HEK293 (cell line): ENCODE results near the gene DTL.

Experiments
- CTCF ChIA-PET: fragments of 350-600 bp; formaldehyde crosslinking; extraction: SDS; loops from one replicate; lab custom pipeline; 2021; ENCODE audit warnings: antibody characterized with exemption; lab: Yijun Ruan, JAX
- POLR2A ChIA-PET: fragments of 300-600 bp; formaldehyde crosslinking; extraction: SDS; loops from one replicate; lab custom pipeline; 2020; ENCODE audit warnings: antibody characterized with exemption, inconsistent platforms; lab: Yijun Ruan, JAX
- H3K27ac ChIP-seq: fragments of 200-500 bp; sonication (Bioruptor generic); 2 replicates; pipeline ENCODE4 v1.5.1; 2014; ENCODE audit warnings: low read depth, low read length, control low read depth, inconsistent platforms; ENCODE audit errors: extremely low read depth
- H3K36me3 ChIP-seq, 2 experiments: fragments of 200-500 bp in 1 of 2; sonication (Bioruptor generic) in 1 of 2; 1 replicate in 1 of 2; 2 replicates in 1 of 2; pipeline ENCODE4 v1.5.1; 2014 to 2017; ENCODE audit warnings: inconsistent platforms in 2 of 2, low read length in 2 of 2; ENCODE audit not compliant: control insufficient read depth in 2 of 2, insufficient read depth in 1 of 2
- H3K4me1 ChIP-seq: fragments of 200-500 bp; sonication (Bioruptor generic); 2 replicates; pipeline ENCODE4 v1.5.1; 2014; ENCODE audit warnings: mild to moderate bottlenecking, low read length, inconsistent platforms; ENCODE audit not compliant: control insufficient read depth, insufficient read depth
- H3K4me3 ChIP-seq: 2 replicates; pipeline ENCODE4 v1.5.1; 2011; ENCODE audit warnings: low read depth, mild to moderate bottlenecking, control low read depth, low read length, moderate library complexity
- H3K9me3 ChIP-seq: fragments of 200-500 bp; sonication (Bioruptor generic); 2 replicates; pipeline ENCODE4 v1.5.1; 2014; ENCODE audit warnings: low read depth, low read length, inconsistent platforms; ENCODE audit not compliant: control insufficient read depth, insufficient read depth
- BCL11B ChIP-seq: fragments of 450-650 bp; formaldehyde crosslinking; IDR thresholded peaks from 2 replicates; pipeline ENCODE4 v1.5.1; 2016; ENCODE audit warnings: low read depth, missing biosample characterization, missing genetic modification characterization
- ELK4 ChIP-seq: IDR thresholded peaks from 2 replicates; pipeline ENCODE4 v1.6.1; 2011; ENCODE audit warnings: mild to moderate bottlenecking, low read depth, low read length, borderline replicate concordance
- GLI2 ChIP-seq: fragments of 450-650 bp; formaldehyde crosslinking; IDR thresholded peaks from 2 replicates; pipeline ENCODE4; 2017; ENCODE audit warnings: missing biosample characterization, missing genetic modification characterization, low read depth, borderline replicate concordance
- MEIS1 ChIP-seq: sonication (generic); formaldehyde crosslinking; IDR thresholded peaks from 2 replicates; pipeline ENCODE4 v1.8.1; 2022; ENCODE audit warnings: missing genetic modification reagents, mild to moderate bottlenecking, borderline replicate concordance
- SCRT1 ChIP-seq: fragments of 450-650 bp; formaldehyde crosslinking; IDR thresholded peaks from 2 replicates; pipeline ENCODE4 v1.5.1; 2016; ENCODE audit warnings: missing biosample characterization, missing genetic modification characterization, borderline replicate concordance
- ZBTB8A ChIP-seq: fragments of 450-650 bp; formaldehyde crosslinking; IDR thresholded peaks from 2 replicates; pipeline ENCODE4 v1.5.1; 2016; ENCODE audit warnings: missing biosample characterization, missing genetic modification characterization
- ZFP3 ChIP-seq: fragments of 450-650 bp; formaldehyde crosslinking; IDR thresholded peaks from 2 replicates; pipeline ENCODE4 v1.5.1; 2016; ENCODE audit warnings: low read depth, missing biosample characterization, missing genetic modification characterization
- ZFP41 ChIP-seq: fragments of 450-650 bp; formaldehyde crosslinking; IDR thresholded peaks from 2 replicates; pipeline ENCODE4 v1.5.1; 2016; ENCODE audit warnings: missing biosample characterization, missing genetic modification characterization, borderline replicate concordance
- ZFP69B ChIP-seq: fragments of 450-650 bp; formaldehyde crosslinking; IDR thresholded peaks from 2 replicates; pipeline ENCODE4 v1.5.1; 2016; ENCODE audit warnings: missing biosample characterization, missing genetic modification characterization
- ZNF211 ChIP-seq: fragments of 450-650 bp; formaldehyde crosslinking; IDR thresholded peaks from 2 replicates; pipeline ENCODE4 v1.5.1; 2016; ENCODE audit warnings: low read depth, missing biosample characterization, missing genetic modification characterization
- ZNF513 ChIP-seq: fragments of 450-650 bp; IDR thresholded peaks from 2 replicates; pipeline ENCODE4 v1.5.1; 2018; ENCODE audit warnings: missing biosample characterization, missing genetic modification characterization
- ZNF660 ChIP-seq: fragments of 450-650 bp; IDR thresholded peaks from 2 replicates; pipeline ENCODE4 v1.5.1; 2018; ENCODE audit warnings: missing biosample characterization, mild to moderate bottlenecking, missing genetic modification characterization
- ZNF76 ChIP-seq: fragments of 450-650 bp; formaldehyde crosslinking; IDR thresholded peaks from 2 replicates; pipeline ENCODE4; 2016; ENCODE audit warnings: low read depth, missing biosample characterization, missing genetic modification characterization, borderline replicate concordance
- ZNF768 ChIP-seq: fragments of 450-650 bp; formaldehyde crosslinking; IDR thresholded peaks from 2 replicates; pipeline ENCODE4 v1.5.1; 2018; ENCODE audit warnings: missing biosample characterization, mild to moderate bottlenecking, missing genetic modification characterization
- ZXDB ChIP-seq: fragments of 450-650 bp; formaldehyde crosslinking; IDR thresholded peaks from 2 replicates; pipeline ENCODE4 v1.5.1; 2016; ENCODE audit warnings: missing biosample characterization, missing genetic modification characterization
- TF ChIP-seq, protein P1 (sequence below): fragments of 450-650 bp; formaldehyde crosslinking; IDR thresholded peaks from 2 replicates; pipeline ENCODE4 v1.5.1; 2016; ENCODE audit warnings: missing biosample characterization, missing genetic modification characterization
- TF ChIP-seq, protein P2 (sequence below): fragments of 450-650 bp; formaldehyde crosslinking; IDR thresholded peaks from 2 replicates; pipeline ENCODE4 v1.5.1; 2016; ENCODE audit warnings: missing biosample characterization, missing genetic modification characterization
- TF ChIP-seq, protein P3 (sequence below): fragments of 450-650 bp; formaldehyde crosslinking; IDR thresholded peaks from 2 replicates; pipeline ENCODE4 v1.5.1; 2016; ENCODE audit warnings: missing biosample characterization, missing genetic modification characterization

The DTL gene

DNA sequence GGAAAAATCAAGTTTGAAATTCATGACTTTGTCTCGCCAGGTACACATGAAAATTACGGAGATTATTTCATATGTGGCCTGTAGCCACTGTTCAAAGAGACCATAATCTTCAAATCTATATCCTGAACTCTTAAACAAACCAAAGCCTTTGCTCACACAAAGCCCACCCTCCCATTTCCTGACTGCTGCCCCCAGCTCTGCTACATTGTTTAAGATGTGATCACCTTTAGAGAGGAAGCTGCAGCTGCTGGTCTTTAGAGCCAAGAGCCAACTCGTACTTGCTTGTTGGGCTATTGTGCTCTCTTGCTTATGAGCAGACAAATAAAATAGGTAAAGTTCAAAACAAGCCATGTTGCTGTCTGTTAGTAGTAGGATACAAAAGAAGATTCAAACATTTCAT is 71.9 kb downstream of the DTL start (continued):
- TF ChIP-seq ELK4 = no peak
- no peak for TF ChIP-seq ZNF768 (tag by site-specific recombination)
- TF ChIP-seq ZBTB8A (tag by site-specific recombination) = no peak
- TF ChIP-seq ZFP3 = no peak
- TF ChIP-seq ZFP69B (tag by site-specific recombination) = no peak
- TF ChIP-seq MEIS1 (CRISPR knock-in tag) = no peak

DNA sequence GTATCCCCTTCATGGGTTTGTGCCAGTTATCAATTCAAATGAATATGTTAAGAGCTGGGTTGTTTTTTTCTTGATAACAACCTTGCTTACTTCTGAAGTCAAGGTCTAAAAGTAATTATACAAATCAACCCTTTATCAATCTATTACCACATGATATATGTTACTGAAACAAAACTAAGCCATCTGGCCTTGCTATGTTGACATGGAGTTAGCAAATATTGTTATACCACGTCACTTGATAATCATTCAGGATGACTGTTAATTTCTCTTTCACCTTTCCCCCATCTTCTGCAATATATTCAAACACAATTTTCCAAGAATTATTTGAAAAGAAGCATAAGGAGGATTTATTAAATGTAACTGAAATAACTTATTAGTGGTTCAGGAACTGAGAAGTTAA is 72.6 kb downstream of the DTL start:
- H3K4me3 ChIP-seq = no peak overlapping the region
- TF ChIP-seq, protein P1, sequence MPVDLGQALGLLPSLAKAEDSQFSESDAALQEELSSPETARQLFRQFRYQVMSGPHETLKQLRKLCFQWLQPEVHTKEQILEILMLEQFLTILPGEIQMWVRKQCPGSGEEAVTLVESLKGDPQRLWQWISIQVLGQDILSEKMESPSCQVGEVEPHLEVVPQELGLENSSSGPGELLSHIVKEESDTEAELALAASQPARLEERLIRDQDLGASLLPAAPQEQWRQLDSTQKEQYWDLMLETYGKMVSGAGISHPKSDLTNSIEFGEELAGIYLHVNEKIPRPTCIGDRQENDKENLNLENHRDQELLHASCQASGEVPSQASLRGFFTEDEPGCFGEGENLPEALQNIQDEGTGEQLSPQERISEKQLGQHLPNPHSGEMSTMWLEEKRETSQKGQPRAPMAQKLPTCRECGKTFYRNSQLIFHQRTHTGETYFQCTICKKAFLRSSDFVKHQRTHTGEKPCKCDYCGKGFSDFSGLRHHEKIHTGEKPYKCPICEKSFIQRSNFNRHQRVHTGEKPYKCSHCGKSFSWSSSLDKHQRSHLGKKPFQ (tag by site-specific recombination) = no peak
- no peak for TF ChIP-seq ZNF76 (tag by site-specific recombination)
- no peak for TF ChIP-seq ZNF211 (tag by site-specific recombination)
- no peak for TF ChIP-seq ZNF513
- TF ChIP-seq ZXDB (tag by site-specific recombination) = no peak
- TF ChIP-seq, protein P2, sequence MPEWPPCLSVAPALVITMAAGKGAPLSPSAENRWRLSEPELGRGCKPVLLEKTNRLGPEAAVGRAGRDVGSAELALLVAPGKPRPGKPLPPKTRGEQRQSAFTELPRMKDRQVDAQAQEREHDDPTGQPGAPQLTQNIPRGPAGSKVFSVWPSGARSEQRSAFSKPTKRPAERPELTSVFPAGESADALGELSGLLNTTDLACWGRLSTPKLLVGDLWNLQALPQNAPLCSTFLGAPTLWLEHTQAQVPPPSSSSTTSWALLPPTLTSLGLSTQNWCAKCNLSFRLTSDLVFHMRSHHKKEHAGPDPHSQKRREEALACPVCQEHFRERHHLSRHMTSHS (tag by site-specific recombination) = no peak
- TF ChIP-seq BCL11B (tag by site-specific recombination) = no peak
- no peak for TF ChIP-seq GLI2
- TF ChIP-seq SCRT1 (tag by site-specific recombination) = no peak
- TF ChIP-seq ZFP41 (tag by site-specific recombination) = no peak
- no peak for TF ChIP-seq ZNF660 (tag by site-specific recombination)
- TF ChIP-seq, protein P3, sequence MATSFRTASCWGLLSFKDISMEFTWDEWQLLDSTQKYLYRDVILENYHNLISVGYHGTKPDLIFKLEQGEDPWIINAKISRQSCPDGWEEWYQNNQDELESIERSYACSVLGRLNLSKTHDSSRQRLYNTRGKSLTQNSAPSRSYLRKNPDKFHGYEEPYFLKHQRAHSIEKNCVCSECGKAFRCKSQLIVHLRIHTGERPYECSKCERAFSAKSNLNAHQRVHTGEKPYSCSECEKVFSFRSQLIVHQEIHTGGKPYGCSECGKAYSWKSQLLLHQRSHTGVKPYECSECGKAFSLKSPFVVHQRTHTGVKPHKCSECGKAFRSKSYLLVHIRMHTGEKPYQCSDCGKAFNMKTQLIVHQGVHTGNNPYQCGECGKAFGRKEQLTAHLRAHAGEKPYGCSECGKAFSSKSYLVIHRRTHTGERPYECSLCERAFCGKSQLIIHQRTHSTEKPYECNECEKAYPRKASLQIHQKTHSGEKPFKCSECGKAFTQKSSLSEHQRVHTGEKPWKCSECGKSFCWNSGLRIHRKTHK (tag by site-specific recombination) = no peak
- TF ChIP-seq ZNF768 (tag by site-specific recombination) = no peak
- TF ChIP-seq, all 188 proteins: peak for 0
- Histone ChIP-seq H3K36me3 (peaks cover 0 to 42% of the 10 kb centered on the region in 2 experiments; a peak in 1 of 3 replicates), H3K27ac (no peak overlapping the region), H3K9me3 (no peaks in the 10 kb centered on the region), H3K4me1 (no peaks in the 10 kb centered on the region; the same call in 1 of the 2 replicates)
- POLR2A ChIA-PET = no interaction called here
- CTCF ChIA-PET = interaction anchor here (0.7 to 0.8 kb wide), 2 partner anchors 45 to 266 kb away, joined by 3 read pairs; no protein-coding TSS in a partner anchor
